HG03460 (cell line): ENCODE results near the gene RAB40B.

Experiments
- ATAC-seq: cut with Tn5 transposase; IDR thresholded peaks from one replicate; pipeline ENCODE4 v1.9.1; 2021; ENCODE audit not compliant: unreplicated experiment

The RAB40B gene

GRCh38 chr17:82692268-82692667, 6.2 kb downstream of the RAB40B start:
- ATAC-seq, result no peak

GRCh38 chr17:82691714-82692113, 6.8 kb downstream of the RAB40B start:
- no peak for ATAC-seq

- no peak for ATAC-seq
Observed at GRCh38 chr17:82690786-82691489, 7.6 kb downstream of the RAB40B start.

- ATAC-seq, result no peak
Observed at GRCh38 chr17:82689077-82689476, 9.4 kb downstream of the RAB40B start.

- ATAC-seq, result no peak
Observed at GRCh38 chr17:82687871-82688270, 10.6 kb downstream of the RAB40B start.

- ATAC-seq, result no peak
Observed at GRCh38 chr17:82687375-82687861, 11.1 kb downstream of the RAB40B start.

- no peak for ATAC-seq
Observed at GRCh38 chr17:82686366-82687324, 11.9 kb downstream of the RAB40B start.

GRCh38 chr17:82685291-82685690, 13.2 kb downstream of the RAB40B start:
- ATAC-seq, result no peak

GRCh38 chr17:82684228-82684841, 14.2 kb downstream of the RAB40B start:
- ATAC-seq, result no peak

GRCh38 chr17:82683534-82683933, 15.0 kb downstream of the RAB40B start:
- ATAC-seq, result no peak

- no peak for ATAC-seq
Observed at GRCh38 chr17:82681547-82681946, 17.0 kb downstream of the RAB40B start.

GRCh38 chr17:82679586-82680465, 18.7 kb downstream of the RAB40B start:
- ATAC-seq, result no peak

- no peak for ATAC-seq
Observed at GRCh38 chr17:82678265-82678891, 20.1 kb downstream of the RAB40B start.

- no peak for ATAC-seq
Observed at GRCh38 chr17:82677353-82677925, 21.1 kb downstream of the RAB40B start.

- no peak for ATAC-seq
Observed at GRCh38 chr17:82675476-82676245, 22.8 kb downstream of the RAB40B start.

GRCh38 chr17:82674656-82675475, 23.6 kb downstream of the RAB40B start:
- ATAC-seq, result no peak

- no peak for ATAC-seq
Observed at GRCh38 chr17:82670661-82671450, 27.6 kb downstream of the RAB40B start.
